GM18498 (cell line): ENCODE data around the gene MXRA8.
A peak's percentile ranks its signal among the peaks of the same experiment; 100 is the strongest.
"Not testable (repeated sequence)": the region's sequence is repeated elsewhere in the genome, so short reads cannot be mapped to it uniquely, and the experiment has no call there.

Source experiments
- ATAC-seq: cut with Tn5 transposase; IDR thresholded peaks from one replicate; pipeline ENCODE4 v1.9.1; 2021; ENCODE audit warnings: mild to moderate bottlenecking, moderate library complexity; ENCODE audit not compliant: unreplicated experiment

Gene MXRA8, protein sequence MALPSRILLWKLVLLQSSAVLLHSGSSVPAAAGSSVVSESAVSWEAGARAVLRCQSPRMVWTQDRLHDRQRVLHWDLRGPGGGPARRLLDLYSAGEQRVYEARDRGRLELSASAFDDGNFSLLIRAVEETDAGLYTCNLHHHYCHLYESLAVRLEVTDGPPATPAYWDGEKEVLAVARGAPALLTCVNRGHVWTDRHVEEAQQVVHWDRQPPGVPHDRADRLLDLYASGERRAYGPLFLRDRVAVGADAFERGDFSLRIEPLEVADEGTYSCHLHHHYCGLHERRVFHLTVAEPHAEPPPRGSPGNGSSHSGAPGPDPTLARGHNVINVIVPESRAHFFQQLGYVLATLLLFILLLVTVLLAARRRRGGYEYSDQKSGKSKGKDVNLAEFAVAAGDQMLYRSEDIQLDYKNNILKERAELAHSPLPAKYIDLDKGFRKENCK

DNA sequence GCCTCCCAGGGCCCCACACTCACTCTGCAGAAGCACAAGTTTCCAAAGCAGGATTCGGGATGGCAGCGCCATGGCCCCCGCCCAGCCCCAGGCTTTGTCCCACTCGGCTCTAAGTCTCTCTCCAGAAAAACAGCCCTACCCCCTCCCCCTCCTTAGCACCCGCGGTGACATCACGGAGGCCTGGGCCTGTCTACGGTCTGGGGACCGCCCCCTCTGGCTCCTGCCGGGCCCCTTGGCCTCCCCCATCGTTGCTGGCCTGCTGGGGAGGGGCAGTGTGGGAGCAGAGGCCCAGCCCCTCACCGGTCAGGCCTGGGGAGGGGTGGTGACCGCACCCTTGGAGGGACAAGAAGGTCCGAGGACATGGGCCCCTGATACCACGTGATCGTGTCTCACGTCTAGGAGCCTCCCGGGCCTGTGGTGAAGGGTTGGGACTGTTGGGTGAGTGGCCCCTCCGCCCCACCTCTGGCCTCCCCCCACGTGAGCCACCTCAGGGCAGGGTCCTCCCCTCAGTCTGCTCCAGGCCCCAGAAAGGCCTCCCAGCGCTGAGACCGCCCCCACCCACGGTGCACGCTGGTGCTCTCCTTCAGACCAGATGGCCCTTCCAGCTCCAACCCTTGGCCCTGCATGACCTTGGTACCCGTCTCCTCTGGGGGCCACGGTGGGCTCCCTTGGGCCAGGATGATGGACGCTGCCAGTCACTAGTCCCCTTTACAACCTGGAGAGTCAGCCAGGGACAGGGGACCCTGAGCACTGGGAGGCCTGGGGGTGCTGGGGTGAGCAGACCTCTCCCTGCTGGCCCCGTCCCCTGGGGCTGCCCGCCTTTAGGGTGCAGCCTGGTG, at the start of gene MXRA8:
TSS of gene MXRA8 (minus strand) at position 123 of the 839 bp plus-strand sequence. CDS start at position 72, 51 bp downstream.
- no peak for ATAC-seq

DNA sequence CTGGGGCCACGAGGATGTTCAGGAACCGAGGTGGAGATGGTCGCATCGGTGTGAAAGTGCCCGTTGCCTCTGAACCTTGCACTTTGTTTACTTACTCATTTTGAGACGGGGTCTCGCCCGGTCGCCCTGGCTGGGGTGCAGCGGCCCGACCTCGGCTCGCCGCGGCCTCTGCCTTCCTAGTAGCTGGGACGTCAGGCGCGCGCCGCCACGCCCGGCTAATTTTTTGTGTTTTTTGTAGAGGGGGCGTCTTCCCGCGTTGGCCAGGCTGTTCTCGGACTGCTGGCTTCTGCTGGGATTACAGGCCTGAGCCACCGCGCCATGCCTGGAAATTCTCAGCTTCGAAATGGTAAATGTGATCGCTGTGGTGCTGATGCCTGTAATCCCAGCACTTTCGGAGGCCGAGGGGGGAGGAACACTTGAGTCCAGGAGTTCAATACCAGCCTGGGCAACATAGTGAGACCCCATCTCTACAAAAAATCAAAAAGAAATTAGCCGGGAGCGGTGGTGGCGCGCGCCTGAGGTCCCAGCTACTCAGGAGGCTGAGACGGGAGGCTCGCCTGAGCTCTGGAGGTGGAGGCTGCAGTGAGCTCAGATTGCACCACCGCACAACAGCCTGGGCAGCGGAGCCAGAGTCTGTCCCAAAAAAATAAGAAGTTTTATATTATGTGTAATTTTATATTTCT, 49.4 kb upstream of the MXRA8 start:
- peak; percentile 41 for ATAC-seq

DNA sequence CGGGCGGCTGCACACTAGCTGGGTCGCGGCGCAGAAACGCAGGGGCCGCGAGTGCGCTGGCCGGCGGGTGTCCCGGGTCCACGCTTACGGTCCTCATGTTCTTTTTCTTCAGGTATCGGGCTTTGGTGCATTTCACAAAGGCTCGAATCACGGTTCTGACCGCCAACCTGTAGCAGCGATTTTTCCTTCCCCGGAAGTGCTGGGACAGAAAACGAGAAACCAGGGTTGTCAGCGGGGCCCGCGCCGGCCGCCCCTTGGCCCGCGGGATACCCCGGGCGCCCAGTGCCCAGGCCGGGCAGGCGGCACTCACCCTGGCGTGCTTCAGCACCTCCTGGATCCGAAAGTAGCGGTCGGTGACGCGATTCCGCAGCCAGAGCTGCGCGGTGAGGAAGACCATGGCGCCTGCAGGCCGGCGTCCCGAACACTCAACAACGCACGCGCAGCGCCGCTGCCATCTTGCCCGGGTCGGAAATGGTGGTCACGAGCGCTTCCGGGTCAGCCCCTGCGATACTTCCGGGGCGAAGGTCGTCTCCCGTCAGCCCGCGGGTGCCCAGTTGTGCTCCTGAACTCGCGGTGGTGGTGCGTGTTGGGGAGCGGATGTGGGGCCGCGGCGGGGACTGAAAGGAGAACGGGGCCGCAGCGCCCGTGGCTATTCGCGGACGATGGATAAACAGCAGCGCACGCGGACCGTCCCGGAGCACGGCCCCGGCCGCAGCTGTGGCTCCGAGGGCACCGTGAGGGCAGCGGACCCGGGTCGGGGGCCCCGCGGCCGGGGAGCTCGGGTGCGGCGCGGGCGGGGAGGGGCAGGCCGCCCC, 48.7 kb upstream of the MXRA8 start, which contains the start of gene MRPL20:
TSS of gene MRPL20 (minus strand) at position 473 of the 815 bp plus-strand sequence. CDS start at position 397, 76 bp downstream.
- ATAC-seq = peak; percentile 92

DNA sequence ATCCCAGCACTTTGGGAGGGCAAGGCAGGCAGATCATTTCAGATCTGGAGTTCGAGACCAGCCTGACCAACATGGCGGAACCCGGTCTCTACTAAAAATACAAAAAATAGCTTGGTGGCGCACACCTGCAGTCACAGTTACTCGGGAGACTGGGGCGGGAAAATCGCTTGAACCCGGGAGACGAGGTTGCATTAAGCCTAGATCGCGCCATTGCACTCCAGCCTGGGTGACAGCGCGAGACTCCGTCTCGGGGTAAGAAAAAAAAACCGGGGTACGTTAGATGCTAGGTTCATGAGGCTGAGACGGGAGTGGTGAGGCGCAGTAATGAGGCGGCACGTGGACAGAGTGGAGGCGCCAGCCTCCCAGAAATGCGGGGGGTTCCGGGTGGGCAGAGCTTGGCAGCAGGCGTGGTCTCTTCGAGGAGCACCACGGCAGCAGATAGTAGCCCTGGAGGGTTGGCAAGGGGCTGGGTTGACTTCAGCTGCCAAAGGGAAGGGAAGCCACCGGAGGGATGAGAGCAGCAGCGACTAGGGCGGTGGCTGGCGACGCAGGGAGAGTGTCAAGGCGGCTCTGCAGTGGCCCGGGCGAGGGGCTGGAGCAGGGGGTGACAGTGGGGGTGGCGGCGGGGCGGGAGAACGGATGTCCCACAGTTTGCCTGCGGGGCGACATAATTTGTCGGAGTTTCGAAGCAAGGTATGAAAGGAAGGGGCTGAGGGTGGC, 47.9 kb upstream of the MXRA8 start:
- no peak for ATAC-seq

DNA sequence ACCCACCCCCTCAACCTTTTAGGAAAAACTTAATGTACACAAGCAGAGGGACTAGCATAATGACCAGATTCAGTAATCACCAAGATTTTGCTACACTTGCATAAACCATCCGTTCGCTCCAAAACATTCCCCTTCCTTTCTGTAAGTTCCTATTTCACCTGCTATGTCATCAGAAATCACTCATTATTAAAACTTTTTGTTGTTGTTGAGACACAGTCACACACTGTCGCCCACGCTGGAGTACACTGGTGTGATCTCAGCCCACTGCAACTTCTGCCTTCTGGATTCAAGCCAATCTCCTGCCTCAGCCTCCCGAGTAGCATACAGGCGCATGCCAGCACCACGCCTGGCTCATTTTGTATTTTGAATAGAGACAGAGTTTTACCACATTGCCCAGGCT, 45.3 kb upstream of the MXRA8 start:
- no peak for ATAC-seq

DNA sequence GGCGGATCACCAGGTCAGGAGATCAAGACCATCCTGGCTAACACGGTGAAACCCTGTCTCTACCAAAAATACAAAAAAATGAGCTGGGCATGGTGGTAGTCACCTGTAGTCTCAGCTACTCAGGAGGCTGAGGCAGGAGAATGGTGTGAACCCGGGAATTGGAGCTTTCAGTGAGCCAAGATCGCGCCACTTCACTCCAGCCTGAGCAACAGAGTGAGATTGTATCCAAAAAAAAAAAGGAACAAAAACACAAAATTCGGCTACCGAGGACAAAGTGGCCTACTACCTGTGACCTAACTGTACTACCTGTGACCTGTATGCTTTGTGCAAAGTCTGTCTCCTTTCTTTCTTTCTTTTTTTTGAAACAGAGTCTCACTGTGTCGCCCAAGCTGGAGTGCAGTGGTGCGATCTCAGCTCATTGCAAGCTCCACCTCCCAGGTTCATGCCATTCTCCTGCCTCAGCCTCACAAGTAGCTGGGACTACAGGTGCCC, 44.6 kb upstream of the MXRA8 start:
- not testable (repeated sequence) for ATAC-seq

DNA sequence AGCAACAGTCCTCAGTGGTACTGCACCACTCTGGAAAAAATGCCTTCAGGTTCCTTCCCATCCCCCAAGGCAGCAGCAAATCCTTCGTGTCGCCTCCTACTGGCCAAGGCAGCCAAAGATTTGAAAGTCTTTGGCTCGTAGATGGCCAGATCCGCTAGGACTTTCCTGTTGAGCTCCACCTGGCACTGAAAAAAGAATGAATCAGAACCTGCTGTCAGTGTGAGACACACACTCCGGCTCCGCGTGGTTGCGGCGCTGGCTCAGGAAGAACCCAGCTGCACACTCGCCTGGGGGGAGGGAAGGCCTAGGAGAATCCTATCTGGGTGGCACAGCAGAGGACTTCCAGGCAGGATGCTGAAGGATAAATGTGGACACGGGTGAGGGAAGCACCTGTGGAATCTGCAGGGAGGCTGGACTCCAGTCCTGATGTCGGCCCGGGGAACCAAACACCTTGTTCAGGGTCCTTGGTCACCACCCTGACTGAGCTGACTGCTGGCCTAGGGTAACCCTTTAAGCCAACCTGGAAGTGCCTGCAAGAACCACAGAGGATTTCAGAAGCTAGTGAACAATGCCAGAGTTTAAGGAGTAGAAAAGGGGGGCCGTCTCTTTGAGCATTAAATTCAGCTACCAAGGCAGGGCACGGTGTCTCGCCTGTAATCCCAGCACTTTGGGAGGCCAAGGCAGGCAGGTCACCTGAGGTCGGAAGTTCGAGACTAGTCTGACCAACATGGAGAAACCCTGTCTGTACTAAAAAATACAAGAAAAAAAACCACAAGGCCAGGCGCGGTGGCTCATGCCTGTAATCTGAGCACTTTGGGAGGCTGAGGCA, 43.9 kb upstream of the MXRA8 start:
- no peak for ATAC-seq

DNA sequence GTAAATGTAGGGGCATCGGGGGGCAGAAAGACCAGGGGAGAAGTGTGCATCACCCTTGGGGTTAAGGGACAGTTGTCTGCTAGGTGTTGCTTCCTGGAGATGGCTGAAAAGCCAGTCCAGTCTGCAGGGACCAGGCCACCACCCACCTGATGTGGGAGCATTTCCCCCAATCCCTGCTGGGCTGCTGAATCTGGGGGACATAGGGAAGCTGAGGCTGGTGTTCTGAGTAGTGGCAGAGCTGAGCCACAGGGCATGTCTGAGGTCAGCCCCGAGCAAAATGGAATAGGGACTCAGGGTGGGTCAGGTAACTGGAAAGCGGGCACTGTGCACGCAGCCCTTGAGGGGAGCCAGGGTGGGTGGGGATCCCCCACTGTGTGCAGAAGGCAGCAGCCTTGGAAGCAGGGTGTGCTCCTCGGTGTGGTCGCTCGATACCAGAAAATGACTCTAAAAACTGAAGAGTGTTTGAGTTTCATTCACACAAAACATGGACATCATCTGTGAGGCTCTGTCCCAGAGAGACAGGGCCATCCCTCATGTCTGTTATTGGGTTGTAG, 43.2 kb upstream of the MXRA8 start:
- no peak for ATAC-seq

DNA sequence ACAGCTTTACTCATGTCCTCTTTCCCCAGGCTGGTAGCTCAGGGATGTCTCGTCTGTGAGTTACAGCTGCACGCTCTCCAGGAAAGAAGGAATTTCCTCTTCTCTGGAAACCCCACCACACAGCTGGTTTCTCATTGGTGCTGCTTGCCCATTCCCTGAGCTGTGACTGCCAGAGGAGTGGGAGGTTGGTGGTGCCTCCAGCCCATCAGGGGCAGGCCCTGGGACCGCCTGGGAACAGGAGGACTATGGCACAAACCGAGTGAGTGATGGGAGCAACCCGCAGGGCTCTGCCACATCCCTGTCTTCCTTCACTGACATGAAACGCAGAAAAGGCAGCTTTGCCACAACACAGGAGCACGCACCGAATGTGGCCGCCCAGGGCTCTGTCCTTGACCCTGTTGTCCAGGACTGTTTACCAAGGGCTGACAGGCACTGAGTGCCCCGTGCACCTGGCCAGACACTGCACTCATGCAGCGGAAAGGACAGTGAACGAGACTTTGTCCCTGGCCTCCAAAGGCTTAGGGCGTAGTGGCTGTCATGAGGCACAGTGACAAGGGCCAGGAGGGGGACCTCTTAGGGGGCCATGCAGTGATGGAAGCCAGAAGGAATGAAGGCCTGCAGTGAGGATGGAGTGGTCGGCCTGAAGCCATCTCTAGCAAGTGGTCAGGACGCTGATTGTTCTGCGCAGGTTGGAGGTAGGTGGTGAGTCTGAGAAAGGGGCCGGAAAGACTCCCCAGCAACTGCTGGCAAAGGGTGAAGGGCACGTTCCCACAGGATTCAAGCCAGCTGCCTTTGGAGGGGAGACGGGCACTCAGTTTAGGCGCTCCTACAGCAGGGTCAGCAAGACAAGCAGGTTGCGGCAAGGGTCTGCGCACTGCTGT, 42.5 kb upstream of the MXRA8 start:
- ATAC-seq = no peak

DNA sequence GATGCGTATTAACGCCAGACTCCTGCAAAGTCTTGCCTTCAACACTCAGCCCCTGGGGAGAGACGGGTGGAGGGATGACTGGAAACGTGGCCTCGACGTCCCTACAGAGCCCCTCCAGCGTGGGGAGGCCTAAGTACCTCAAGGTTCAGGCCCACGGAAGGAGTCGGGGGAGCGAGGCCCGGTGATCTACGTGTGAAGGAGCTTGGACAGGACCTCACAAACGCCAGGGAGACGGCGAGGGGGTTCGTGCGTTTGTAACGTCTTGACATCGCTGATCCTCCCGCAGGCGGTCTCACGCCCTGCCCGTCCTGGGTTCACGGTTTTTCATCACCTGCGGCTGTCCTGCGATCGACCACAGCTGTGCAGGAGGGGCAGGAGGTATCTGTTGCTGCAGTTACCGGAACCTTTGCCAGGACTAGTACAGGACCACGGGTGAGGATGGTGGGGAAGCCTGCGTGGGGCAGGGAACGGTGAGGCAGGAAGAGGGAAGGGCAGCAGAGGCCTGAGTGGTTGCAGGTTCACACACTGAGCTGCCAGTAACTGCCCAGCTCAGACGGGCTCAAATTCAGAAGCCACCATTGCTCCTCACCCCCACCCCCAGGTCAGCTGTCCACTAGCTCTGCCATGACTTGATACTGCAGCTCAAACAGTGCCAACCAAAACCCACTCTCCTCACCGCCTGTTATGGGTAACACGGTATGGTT, 41.7 kb upstream of the MXRA8 start:
- no peak for ATAC-seq

DNA sequence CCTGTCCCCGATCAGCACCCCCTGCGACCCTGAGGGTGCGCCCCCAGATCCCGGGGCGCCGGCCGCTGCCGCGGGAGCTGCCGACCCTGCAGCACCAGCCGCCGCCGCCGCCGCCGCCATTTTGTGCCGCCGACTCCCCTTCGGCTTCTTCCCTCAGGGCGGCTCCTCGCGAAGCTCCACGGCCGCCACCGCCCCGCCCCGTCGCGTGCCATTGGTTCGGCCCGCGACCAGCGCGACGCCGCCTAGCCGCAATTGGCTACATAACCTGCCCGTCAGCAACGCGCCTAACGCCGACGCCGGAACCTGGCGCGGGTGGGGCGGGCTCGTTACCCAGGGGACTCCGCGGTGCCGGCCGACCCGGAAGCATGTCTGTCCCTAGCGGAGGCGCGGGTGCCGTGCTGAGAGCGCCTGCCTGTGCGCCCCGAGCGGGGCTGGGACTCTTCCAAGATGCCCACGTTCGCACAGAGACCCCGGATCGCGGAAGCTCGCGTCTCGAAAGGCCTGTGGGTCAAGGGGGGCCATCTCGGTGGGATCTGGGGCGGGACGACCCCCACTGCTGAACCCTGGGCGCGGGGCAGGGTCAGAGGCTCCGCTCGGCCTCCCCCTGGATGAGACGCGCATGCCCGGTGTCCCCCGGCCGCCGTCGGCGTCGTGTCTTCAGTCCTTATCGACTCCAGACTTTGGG, 41.0 kb upstream of the MXRA8 start, which contains the start of gene CCNL2:
TSS of gene CCNL2 (minus strand) at position 149 of the 685 bp plus-strand sequence. CDS start at position 120, 29 bp downstream.
- ATAC-seq = peak; percentile 94

DNA sequence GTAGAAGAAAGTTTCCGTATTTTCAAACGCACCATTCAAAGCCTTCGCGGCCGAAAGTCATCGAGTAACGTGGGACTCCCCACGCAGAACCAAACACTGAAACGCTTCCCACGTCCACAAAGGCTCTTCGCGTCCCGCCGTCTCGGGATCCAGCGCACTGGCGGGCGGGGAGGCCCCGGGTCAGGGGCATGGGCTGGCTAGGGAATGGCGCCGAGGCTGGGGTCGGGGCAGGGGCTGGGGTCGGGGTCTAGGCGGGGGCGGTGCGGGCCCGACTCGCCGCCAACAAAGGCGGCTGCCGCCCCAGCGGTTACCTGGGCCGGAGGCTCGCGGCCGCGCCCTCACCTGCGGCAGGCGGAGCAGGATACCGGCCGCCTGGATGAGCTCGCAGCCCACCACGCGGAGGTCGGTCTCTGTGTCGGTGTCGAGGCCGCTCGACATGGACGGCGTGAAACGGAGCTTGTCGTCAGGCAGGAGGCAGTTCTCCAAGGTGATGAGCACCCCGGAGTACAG, 40.4 kb upstream of the MXRA8 start:
- ATAC-seq = peak; percentile 25

DNA sequence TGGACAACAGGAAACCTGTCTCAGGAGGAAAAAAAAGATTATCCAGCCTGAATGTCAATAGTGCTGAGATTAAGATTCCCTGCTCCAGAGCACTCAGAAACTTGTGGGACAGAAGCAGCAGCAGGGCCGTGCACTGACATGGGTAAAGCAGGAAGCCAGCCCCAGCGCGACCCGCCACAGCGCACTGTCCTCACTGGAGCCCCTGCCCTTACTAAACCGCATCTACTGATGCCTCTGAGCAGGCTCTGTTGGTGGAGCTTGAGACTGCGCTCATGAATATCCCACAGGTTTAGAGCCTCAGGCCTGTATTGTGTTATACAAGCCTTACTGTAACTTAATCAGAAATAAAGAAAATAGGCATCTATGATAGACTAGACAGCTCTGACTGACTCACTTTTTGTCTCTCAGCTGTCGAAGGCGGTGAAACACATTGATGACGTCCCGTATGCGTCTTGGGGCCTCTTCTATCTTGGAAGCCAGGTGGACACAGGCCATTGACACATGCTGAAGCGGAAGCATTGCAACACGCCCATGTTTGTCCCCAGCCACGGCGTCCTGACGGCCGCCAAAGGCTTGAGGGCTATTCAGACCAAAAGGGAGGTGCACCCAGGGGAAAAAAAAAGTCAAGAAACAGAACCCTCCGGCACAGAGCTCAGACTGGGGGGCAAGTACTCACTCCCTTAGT, 39.6 kb upstream of the MXRA8 start:
- no peak for ATAC-seq

DNA sequence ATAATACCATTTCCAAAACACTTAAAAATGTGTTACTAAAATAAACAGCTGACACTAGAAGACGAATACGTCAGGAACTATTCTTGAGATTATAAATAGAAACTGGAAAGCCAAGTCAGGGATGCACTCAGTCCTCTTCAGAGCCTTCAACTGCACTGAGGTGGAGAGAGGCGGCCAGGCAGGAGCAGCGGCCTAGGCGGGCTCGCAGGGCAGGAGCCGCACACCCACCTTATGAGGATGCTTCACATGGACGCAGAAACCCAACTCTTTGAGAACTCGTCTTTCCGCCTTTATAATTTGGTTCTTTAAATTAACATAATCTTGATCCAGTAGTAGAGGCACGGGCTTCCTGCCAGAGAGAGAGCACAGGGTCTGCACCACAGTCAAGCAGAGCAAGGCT, 36.8 kb upstream of the MXRA8 start:
- ATAC-seq = no peak

DNA sequence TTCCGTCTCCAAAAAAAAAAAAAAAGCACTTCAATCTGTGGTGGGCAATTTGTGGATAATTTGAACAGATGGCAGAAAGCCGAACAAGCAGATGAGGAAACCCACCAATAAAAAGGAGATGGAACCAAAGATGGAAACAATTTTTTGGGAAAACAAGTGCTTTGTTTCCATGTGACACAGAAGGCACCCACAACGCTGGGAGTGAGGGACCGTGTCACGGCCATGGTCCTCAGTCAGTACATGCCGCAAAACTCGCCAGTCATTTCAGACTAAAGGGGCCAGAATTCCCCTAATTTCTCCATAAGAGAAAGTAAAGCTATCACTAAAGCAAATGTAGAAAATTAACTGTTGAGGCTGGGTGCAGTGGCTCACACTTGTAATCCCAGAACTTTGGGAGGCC, 35.8 kb upstream of the MXRA8 start:
- no peak for ATAC-seq
